SHP77 (cell line): ENCODE results near the gene MTRR.
"Not testable (repeated sequence)": the region's sequence is repeated elsewhere in the genome, so short reads cannot be mapped to it uniquely, and the experiment has no call there.

Experiments
- DNase-seq, 2 experiments: peaks; one replicate each; lab custom pipeline; 2025; lab: John Stamatoyannopoulos, UW

Gene MTRR

GRCh38 chr5:7897014-7897600, 28.2 kb downstream of the MTRR start:
- peak; percentile 40 to 45 for DNase-seq

DNA sequence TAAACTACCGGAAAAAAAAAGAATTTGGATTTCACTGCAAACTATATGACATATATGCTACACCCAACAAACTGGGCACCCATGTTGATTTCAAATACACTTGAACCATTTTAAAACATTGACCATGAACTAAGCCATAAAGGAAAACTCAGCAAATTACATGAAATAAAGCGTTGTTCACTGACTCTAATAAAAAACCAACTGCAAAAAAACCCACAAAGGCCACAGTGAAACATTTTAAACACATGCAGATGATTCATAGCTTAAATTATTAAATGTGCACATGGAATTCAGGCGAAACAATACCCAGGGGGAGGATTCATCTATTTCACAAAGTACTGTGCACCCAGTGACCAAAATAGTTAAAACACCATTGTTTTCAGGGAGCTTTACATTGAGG, 33.3 kb downstream of the MTRR start:
- DNase-seq, result no peak

DNA sequence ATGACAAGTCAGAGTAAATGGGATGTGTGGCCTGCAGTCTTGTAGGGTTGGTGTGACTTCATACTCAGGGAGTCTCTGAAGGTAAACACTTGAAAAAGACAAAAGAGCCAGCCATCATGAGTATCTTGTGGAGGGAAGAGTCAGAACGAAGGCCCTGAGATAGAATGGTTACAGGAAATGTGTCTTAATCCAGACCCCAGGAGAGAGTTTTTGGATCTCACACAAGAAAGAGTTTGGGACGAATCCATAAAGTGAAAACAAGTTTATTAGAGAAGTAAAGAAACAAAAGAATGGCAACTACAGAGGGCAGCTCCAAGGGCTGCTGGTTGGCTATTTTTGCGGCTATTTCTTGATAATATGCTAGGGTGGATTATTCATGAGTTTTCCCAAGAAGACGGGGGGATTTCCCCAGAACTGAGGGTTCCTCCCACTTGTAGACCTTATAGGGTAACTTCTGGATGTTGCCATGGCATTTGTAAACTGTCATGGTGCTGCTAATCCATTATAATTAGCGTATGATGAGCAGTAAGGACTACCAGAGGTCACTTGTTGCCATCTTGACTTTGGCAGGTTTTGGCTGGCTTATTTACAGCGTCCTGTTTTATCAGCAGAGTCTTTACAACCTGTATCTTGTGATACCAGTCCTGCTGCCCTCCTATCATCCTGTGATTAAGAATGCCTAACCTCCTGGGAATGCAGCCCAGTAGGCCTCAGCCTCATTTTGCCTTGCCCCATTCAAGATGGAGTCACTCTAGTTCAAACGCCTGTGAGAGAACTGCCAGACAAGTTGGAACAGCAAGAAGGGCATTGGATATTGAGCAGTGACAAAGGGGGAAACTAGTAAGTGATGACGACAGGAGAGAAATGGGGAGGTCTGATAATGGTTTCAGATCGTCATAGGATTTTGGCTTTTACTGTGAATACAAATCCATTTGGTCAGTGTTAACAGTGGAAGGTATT, 34.0 kb downstream of the MTRR start:
- no peak for DNase-seq

- no peak for DNase-seq
These were observed 35.2 kb downstream of the MTRR start for GRCh38 chr5:7904170-7904569.

DNA sequence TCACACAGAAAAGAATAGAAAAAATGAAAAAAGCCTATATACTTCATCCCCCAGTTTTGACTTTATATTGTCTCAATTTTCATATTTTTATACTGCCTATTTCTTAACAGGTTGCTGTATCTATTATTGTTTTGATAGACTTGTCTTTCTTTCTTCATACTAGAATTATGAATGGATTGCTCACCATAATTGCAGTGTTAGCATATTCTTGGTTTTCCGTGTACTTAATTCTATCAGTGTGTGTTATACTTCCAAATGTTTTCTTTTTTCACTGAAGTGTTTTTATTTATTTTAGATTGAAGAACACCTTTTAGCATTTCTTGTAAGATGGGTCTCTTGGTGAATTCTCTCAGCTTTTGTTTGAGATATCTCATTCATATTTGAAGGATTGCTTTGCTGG, 38.7 kb downstream of the MTRR start:
- no peak for DNase-seq

DNA sequence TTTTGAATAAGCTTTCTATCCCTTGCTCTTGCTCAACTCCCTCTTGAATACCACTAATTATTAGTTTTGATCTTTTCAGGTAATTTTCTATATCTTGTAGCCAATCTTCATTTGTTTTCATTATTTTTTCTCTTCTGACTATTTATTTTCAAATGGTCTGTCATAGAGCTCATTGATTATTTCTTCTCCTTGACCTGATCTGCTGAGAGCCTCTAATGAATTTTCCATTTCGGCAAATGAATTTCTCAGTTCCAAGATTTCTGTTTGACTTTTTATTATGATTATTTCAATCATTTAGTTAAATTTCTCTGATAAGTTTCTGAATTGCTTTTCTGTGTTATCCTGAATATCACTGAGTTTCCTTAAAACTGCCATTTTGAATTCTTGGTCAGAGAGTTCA, 39.4 kb downstream of the MTRR start:
- no peak for DNase-seq

DNA sequence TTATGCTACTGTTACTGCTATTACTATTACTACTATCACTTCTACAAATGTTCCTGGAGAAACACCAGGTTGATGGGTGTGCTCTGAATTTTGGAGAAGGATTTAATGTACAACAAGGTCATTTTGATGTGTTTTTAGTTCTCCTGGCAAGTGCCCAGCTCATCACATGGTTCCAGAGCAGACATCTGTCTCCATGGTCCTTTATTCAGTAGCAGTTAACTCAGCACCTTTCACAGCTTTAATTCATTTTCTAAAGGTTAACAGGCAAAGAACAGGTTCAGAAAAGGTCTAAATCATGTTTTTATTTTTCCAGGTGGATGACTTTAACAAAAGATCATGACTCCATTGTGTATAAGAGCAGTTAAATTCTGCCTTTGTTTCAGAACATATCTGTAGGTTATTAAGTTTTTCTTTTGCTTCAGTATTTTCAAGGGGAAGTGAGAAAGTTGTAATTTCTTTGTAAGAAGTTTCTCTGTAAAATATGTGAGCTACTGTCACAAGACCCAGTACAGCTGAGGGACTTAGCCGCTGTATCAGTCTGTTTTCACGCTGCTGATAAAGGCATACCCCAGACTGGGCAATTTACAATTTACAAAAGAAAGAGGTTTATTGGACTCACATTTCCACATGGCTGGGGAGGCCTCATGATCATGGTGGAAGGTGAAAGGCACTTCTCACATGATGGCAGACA, 41.9 kb downstream of the MTRR start:
- DNase-seq, result no peak

GRCh38 chr5:7911429-7911771, 42.5 kb downstream of the MTRR start:
- DNase-seq, result not testable (repeated sequence)

GRCh38 chr5:7916171-7916804, 47.3 kb downstream of the MTRR start:
- DNase-seq, result no peak

DNA sequence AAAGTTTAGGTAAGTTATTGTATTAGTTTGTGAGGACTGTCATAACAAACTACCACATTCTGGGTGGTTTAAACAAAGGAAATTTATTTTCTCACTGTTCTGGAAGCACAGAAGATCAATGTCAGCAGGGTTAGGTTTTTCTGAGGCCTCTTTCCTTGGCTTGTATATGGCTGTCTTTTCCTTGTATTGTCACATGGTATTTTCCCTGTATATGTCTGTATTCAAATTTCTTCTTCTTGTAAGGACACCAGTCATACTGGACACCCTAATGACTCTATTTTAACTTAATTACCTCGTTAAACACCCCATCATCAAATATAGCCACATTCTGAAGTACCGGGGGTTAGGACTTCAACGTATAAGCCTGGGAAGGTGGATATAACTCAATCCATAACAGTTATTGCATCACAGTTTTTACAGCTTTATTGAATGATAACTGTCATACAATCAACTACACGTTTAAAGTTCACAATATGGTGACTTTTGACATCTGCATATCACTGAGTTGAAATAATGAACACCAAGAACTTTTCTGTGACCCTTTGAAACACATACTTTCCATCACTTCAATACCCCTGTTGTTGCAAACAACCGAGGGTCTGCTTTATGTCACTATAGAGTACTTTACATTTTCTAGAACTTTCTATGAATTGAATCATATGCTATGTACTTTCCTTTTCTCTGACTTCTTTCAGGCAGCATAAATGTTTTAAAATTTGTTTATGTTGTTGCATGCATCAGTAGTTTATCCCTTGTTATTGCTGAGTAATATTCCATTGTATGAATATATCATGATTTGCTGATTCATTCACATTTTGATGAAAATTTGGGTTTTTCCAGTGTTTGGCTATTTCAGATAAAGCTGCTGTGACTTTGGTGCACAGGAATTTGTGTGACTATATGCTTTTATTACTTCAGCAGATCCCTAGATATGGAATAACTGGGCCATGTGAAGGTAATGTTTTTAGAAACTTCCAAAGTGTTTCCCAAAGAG, 48.5 kb downstream of the MTRR start:
- no peak for DNase-seq

GRCh38 chr5:7925961-7926695, 57.2 kb downstream of the MTRR start:
- DNase-seq, result no peak

DNA sequence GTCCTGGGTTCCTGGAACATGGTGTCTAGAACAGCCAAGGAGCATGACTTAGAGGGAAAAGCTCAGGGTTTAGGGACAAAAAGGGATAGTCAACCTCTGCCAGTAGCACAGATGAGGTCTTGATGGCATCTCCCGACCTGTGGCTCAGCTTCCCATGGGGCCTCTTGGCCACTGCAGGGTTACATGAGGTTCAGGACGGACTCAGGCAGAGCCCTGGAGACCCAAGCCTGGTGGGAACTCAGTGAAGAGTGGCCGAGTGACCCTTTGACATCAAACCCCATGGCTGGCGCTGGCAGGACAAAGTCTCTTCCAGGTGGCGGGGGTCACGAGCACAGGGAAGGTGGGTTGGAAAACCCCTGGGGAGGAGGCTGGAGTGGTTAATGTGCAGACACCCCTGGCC, 57.8 kb downstream of the MTRR start:
- no peak for DNase-seq

- peak; percentile 63 to 74 for DNase-seq
These were observed 58.8 kb downstream of the MTRR start for GRCh38 chr5:7927466-7928375.

DNA sequence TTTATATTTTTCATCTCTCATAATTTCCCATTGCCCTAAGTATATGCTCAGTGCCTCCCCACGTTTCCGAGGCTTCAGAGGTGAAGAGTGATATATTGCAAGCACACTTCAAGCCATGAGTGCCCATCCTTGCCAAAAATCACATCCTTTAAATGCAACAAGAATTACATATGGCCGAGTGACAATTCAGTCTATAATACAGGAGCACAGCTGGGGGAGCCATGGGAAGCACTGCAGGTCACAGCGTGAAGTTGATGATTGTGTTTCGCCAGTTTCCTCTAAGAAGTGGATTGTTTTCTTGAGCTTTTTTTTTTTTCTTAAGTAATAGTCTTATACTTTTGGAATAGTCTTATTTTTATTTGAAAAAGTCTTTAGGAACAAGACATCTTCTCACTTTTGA, 61.1 kb downstream of the MTRR start:
- no peak for DNase-seq

GRCh38 chr5:7941692-7942091, 72.7 kb downstream of the MTRR start:
- DNase-seq, result peak in 1 of 2 experiments; percentile 14

DNA sequence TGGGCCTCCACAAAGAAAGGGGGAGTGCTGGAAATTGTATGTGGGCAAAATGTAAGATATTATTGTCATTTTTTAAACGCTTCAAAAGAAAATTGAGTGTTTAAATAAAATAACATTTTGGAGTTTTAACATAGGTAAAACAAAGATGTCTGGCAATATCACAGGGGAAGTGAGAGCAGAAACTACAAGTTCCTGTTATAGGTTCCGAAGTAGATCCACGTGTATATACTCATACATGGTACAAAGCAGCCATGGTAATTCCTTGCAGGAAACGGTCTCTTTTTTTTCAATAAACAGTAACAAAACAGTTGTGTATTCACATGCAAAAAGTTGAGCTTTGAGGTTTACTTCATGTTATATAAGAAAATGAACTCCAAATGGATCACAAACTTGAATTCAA, 78.4 kb downstream of the MTRR start:
- DNase-seq, result no peak
